Endodermal cell (in vitro differentiated cells): ENCODE data around the gene ING4. TPM values are rescaled to one million over a fixed set of nuclear protein-coding genes. Genes with fewer than 3 reads are reported as not detected.

Experiments
- DNase-seq: peaks from one replicate; pipeline ENCODE4 v3.0.0-alpha.2; 2017
- H3K27ac ChIP-seq: 2 replicates; pipeline ENCODE4 v1.5.1; 2013; ENCODE audit warnings: mild to moderate bottlenecking, low read depth, low read length, moderate library complexity
- H3K27me3 ChIP-seq: 2 replicates; pipeline ENCODE4 v1.6.1; 2013; ENCODE audit warnings: mild to moderate bottlenecking, low read length, moderate library complexity; ENCODE audit not compliant: insufficient read depth, control insufficient read depth, poor library complexity, severe bottlenecking
- H3K36me3 ChIP-seq: 2 replicates; pipeline ENCODE4 v1.7.0; 2013; ENCODE audit warnings: mild to moderate bottlenecking, low read length, moderate library complexity; ENCODE audit not compliant: control insufficient read depth, insufficient read depth
- H3K4me1 ChIP-seq: one replicate; pipeline ENCODE4 v1.7.0; 2013; ENCODE audit warnings: low read length; ENCODE audit not compliant: control insufficient read depth, insufficient read depth
- H3K4me3 ChIP-seq: 2 replicates; pipeline ENCODE4 v1.5.1; 2013; ENCODE audit warnings: mild to moderate bottlenecking, low read length, moderate library complexity
- H3K9ac ChIP-seq: 2 replicates; pipeline ENCODE4 v1.6.1; 2013; ENCODE audit warnings: mild to moderate bottlenecking, low read length, moderate library complexity; ENCODE audit not compliant: poor library complexity, severe bottlenecking; ENCODE audit errors: extremely low read depth
- H3K9me3 ChIP-seq: 2 replicates; pipeline ENCODE4 v1.6.1; 2013; ENCODE audit warnings: mild to moderate bottlenecking, low read length, moderate library complexity; ENCODE audit not compliant: control insufficient read depth
- H3K27ac Mint-ChIP-seq: 2 replicates; pipeline ENCODE4 v1.8.0; 2020; ENCODE audit warnings: mixed read lengths
- H3K27me3 Mint-ChIP-seq: 2 replicates; pipeline ENCODE4 v1.8.0; 2021; ENCODE audit warnings: mild to moderate bottlenecking, mixed read lengths; ENCODE audit not compliant: insufficient read depth
- H3K36me3 Mint-ChIP-seq: 2 replicates; pipeline ENCODE4 v1.8.0; 2020; ENCODE audit warnings: low read depth, mixed read lengths
- H3K4me1 Mint-ChIP-seq: 2 replicates; pipeline ENCODE4 v1.8.0; 2020; ENCODE audit warnings: mixed read lengths
- H3K4me3 Mint-ChIP-seq: 2 replicates; pipeline ENCODE4 v1.8.0; 2020; ENCODE audit warnings: mild to moderate bottlenecking, moderate library complexity, mixed read lengths
- H3K9me3 Mint-ChIP-seq: 2 replicates; pipeline ENCODE4 v1.8.0; 2020; ENCODE audit warnings: mild to moderate bottlenecking, mixed read lengths
- CTCF ChIP-seq: fragments of 200-600 bp; sonication (generic); conservative IDR thresholded peaks from 2 replicates; pipeline ENCODE4 v1.5.0; 2021; ENCODE audit warnings: antibody characterized with exemption, mild to moderate bottlenecking
- WGBS, 2 experiments: methylation state at CpG; one replicate each; pipeline versions ENCODE4 v1.1.5 to v1.1.7; 2013; ENCODE audit warnings: missing lambda C conversion rate in 2 of 2, mixed read lengths in 1 of 2; ENCODE audit not compliant: insufficient coverage in 1 of 2, insufficient read length in 1 of 2; 5-methylcytosine and 5-hydroxymethylcytosine counted together
- total RNA-seq, 2 donors: library from RNA; stranded (reverse); fragmentation: NEBNext Ultra II Directional in 1 of 2; extraction: Animal tissue kit (Norgen Biotek cat#: 25700) in 1 of 2; gene quantifications; 2 replicates in 1 of 2; 3 replicates in 1 of 2; pipeline ENCODE4 v1.2.1, GENCODE V29; 2021

Gene ING4
- total RNA-seq, 2 donors from 2014 or later, result 30.5 to 60.3 TPM

DNA sequence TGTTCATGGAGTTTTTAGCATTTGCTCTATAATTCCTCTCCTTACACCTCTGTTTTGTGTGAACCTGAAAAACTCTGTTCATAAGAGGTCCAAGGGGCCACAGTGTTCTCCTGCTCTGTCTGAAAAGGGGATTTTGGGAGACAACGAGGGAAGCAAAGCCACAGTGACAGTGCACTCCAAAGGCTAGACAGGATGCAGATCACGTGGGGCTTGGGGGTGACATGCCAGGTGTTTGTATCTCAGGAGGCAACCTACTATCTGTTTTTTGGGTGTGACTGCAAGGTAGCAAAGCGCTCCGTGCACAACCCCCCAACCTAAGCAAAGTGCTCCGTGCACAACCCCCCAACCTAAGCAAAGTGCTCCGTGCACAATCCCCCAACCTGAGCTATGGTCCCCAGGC is 50.7 kb downstream of the ING4 start:
- Histone ChIP-seq H3K4me1 (peaks cover 14% of the 10 kb centered on the region), H3K9me3 (no peaks in the 10 kb centered on the region), H3K9ac (no peak overlapping the region), H3K4me3 (no peak overlapping the region), H3K27me3 (no peaks in the 10 kb centered on the region), H3K36me3 (no peaks in the 10 kb centered on the region), H3K27ac (peak overlapping the region; percentile 95)
- H3K36me3 Mint-ChIP-seq, result no peaks in the 10 kb centered on the region
- no peak for TF ChIP-seq CTCF
- H3K9me3 Mint-ChIP-seq, result no peaks in the 10 kb centered on the region
- no peak overlapping the region for H3K27ac Mint-ChIP-seq
- H3K4me3 Mint-ChIP-seq, result peak overlapping the region; percentile 40
- H3K27me3 Mint-ChIP-seq, result no peaks in the 10 kb centered on the region
- DNase-seq, result no peak
- WGBS, 2 experiments, result 84% methylated on average over 3 to 6 of the region's 6 CpGs
- peaks cover 26% of the 10 kb centered on the region for H3K4me1 Mint-ChIP-seq

DNA sequence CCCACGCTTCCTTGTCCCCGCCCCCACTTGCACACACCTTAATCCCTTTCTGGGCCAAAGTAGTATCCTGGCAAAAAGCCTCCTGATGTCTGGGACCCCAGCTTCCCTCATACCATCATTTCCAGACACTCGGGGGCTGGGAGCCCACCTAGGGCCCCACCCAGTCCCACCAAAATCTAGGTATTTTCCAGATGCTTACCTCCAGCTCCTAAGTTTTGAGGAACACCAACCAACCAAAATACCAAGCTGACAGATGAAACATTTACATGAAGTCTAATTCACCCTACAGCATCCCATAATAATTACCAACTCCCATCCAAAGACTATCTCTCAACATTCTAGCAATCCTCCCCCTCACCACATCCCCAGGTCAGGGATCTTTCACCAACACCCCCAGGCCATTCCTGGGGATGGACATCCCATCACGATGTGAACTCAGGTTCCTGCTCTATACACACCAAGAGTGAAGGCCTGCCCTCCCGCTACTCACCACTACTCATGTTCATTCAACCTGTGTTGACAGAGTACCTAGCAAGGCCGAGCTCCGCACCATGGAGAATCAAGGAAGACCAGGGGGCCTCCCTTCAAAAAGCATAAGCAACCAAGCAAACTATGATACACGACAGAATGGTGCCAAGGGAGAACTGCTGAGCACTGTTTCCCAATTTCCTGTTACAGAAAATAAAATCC is 54.2 kb downstream of the ING4 start:
- H3K9ac ChIP-seq, result no peak overlapping the region
- H3K36me3 ChIP-seq, result peaks cover 17% of the 10 kb centered on the region
- H3K9me3 ChIP-seq, result no peaks in the 10 kb centered on the region
- WGBS, 2 experiments, result 77 to 90% methylated on average over 6 to 8 of the region's 8 CpGs
- peaks cover 39% of the 10 kb centered on the region for H3K4me1 Mint-ChIP-seq
- no peak overlapping the region for H3K27ac ChIP-seq
- H3K4me3 ChIP-seq, result no peak overlapping the region
- no peak overlapping the region for H3K27ac Mint-ChIP-seq
- H3K27me3 Mint-ChIP-seq, result no peaks in the 10 kb centered on the region
- H3K36me3 Mint-ChIP-seq, result peaks cover 17% of the 10 kb centered on the region
- peak; percentile 77 for DNase-seq
- H3K4me3 Mint-ChIP-seq, result no peak overlapping the region
- no peaks in the 10 kb centered on the region for H3K27me3 ChIP-seq
- H3K9me3 Mint-ChIP-seq, result no peaks in the 10 kb centered on the region
- peaks cover 14% of the 10 kb centered on the region for H3K4me1 ChIP-seq
- TF ChIP-seq CTCF, result peak; percentile 53

GRCh38 chr12:6607751-6608591 is 54.9 kb downstream of the ING4 start:
- TF ChIP-seq CTCF, result no peak
- no peak overlapping the region for H3K4me3 Mint-ChIP-seq
- peaks cover 10% of the 10 kb centered on the region for H3K4me1 ChIP-seq
- peaks cover 24% of the 10 kb centered on the region for H3K36me3 ChIP-seq
- no peak overlapping the region for H3K27ac Mint-ChIP-seq
- peaks cover 40% of the 10 kb centered on the region for H3K4me1 Mint-ChIP-seq
- DNase-seq, result peak; percentile 82
- H3K9me3 Mint-ChIP-seq, result no peaks in the 10 kb centered on the region
- WGBS, 2 experiments, result 67 to 76% methylated on average over 4 to 8 of the region's 8 CpGs
- H3K36me3 Mint-ChIP-seq, result peaks cover 24% of the 10 kb centered on the region
- H3K27me3 ChIP-seq, result no peaks in the 10 kb centered on the region
- H3K27ac ChIP-seq, result peak overlapping the region; percentile 35
- no peak overlapping the region for H3K9ac ChIP-seq
- H3K4me3 ChIP-seq, result no peak overlapping the region
- H3K9me3 ChIP-seq, result no peaks in the 10 kb centered on the region
- no peaks in the 10 kb centered on the region for H3K27me3 Mint-ChIP-seq
